ENCODE data around the gene HIPK1.
"Not testable (repeated sequence)": the region's sequence is repeated elsewhere in the genome, so short reads cannot be mapped to it uniquely, and the experiment has no call there.

The HIPK1 gene

GRCh38 chr1:113946112-113946511, 17.0 kb downstream of the HIPK1 start:
- no peak for DNase-seq

- no peak for DNase-seq
These were observed 17.7 kb downstream of the HIPK1 start for GRCh38 chr1:113946678-113947387.

- no peak for DNase-seq
These were observed 18.4 kb downstream of the HIPK1 start for GRCh38 chr1:113947388-113948107.

GRCh38 chr1:113948151-113948550, 19.0 kb downstream of the HIPK1 start:
- DNase-seq, result not testable (repeated sequence)

GRCh38 chr1:113949007-113949406, 19.9 kb downstream of the HIPK1 start:
- no peak for DNase-seq

GRCh38 chr1:113950908-113951307, 21.8 kb downstream of the HIPK1 start:
- DNase-seq, result no peak

GRCh38 chr1:113951719-113952118, 22.6 kb downstream of the HIPK1 start:
- DNase-seq, result no peak

GRCh38 chr1:113957984-113958383, 28.9 kb downstream of the HIPK1 start:
- DNase-seq, result no peak

GRCh38 chr1:113958691-113959090, 29.6 kb downstream of the HIPK1 start:
- no peak for DNase-seq

- no peak for DNase-seq
These were observed 34.3 kb downstream of the HIPK1 start for GRCh38 chr1:113963281-113963906.

- no peak for DNase-seq
These were observed 36.7 kb downstream of the HIPK1 start for GRCh38 chr1:113965703-113966412.

GRCh38 chr1:113972954-113973353, 43.8 kb downstream of the HIPK1 start:
- DNase-seq, result no peak

- no peak for DNase-seq
These were observed 46.2 kb downstream of the HIPK1 start for GRCh38 chr1:113975211-113975895.

GRCh38 chr1:113976609-113977278, 47.6 kb downstream of the HIPK1 start:
- DNase-seq, result no peak

GRCh38 chr1:113977906-113978305, 48.8 kb downstream of the HIPK1 start:
- DNase-seq, result no peak

GRCh38 chr1:113978863-113979702, 50.0 kb downstream of the HIPK1 start, which contains the start of gene OLFML3:
TSS of gene OLFML3 (plus strand) at chr1:113979474. CDS start at chr1:113979517, 43 bp downstream.
- DNase-seq, result peak; percentile 18

GRCh38 chr1:113980110-113980509, 51.0 kb downstream of the HIPK1 start:
- no peak for DNase-seq

GRCh38 chr1:113981962-113982931, 53.1 kb downstream of the HIPK1 start:
- no peak for DNase-seq

- DNase-seq, result no peak
These were observed 53.8 kb downstream of the HIPK1 start for GRCh38 chr1:113982949-113983348.

GRCh38 chr1:113983391-113983790, 54.3 kb downstream of the HIPK1 start:
- DNase-seq, result no peak

All from effector CD4-positive, alpha-beta T cell (primary cell).